ENCODE measurements around the gene OBSCN.

Gene OBSCN

GRCh38 chr1:228404107-228404720, 196.4 kb downstream of the OBSCN start:
- H3K27ac ChIP-seq, result no peak overlapping the region
- TF ChIP-seq CTCF (conservative IDR thresholded peaks at IDR 0.05), result no peak

DNA sequence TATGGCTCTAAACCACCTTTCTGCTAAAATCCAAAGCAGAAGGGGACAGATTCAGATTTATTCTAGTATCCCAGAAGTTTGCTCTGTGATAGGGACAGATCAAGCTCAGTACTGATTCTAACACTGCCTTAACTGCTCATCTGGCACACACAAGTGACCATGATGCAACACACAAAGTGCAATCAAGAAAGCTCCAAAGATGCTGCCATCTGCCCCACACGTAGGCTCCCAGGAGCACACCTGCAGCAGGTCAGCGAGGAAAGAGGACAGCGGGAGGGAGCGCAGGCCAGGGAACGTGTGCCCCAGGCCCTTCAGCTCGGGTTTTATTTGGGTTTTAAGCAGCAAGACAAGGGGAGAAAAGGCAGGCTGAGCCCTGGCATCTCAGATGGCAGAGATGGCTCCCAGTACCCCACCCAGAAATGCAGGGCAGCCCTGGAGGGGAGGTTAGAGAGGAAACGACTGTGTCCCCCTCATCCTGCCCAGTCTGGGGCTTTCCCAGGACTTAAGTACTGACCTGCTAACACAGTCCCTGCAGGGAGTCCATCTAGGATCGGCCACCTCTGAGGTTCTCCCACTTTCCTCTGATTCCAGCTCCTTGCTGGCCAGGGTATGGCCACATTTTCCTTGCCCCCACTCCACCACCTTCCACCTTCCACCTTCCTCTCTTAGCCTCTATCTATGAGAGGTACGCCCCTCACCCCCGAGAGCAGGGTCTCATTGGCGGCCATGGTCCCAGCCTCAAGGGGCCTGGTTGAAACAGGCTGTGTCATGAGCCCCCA, 197.5 kb downstream of the OBSCN start:
- no peak for TF ChIP-seq CTCF (conservative IDR thresholded peaks at IDR 0.05)
- peak overlapping the region; percentile 73 for H3K27ac ChIP-seq

DNA sequence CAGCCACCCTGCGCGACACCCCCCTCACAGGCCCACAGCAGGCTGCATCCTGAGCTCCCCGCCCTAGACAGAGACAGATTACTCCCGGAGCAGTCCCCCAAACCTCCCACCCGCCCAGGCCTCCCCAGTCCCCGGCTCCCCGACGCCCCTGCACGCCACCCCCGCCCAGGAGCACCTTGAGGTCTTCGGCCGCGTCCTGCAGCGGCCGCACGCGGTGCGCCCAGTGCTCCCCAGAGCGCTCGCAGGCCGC, 198.1 kb downstream of the OBSCN start:
- TF ChIP-seq CTCF (conservative IDR thresholded peaks at IDR 0.05), result no peak
- peak overlapping the region; percentile 73 for H3K27ac ChIP-seq

GRCh38 chr1:228407106-228408040, 199.5 kb downstream of the OBSCN start:
- H3K27ac ChIP-seq, result no peak overlapping the region; the same call in 1 of the 2 replicates
- no peak for TF ChIP-seq CTCF (conservative IDR thresholded peaks at IDR 0.05)

GRCh38 chr1:228408041-228408868, 200.4 kb downstream of the OBSCN start:
- H3K27ac ChIP-seq, result no peak overlapping the region
- no peak for TF ChIP-seq CTCF (conservative IDR thresholded peaks at IDR 0.05)

GRCh38 chr1:228408869-228409805, 201.3 kb downstream of the OBSCN start:
- no peak for TF ChIP-seq CTCF (conservative IDR thresholded peaks at IDR 0.05)
- no peak overlapping the region for H3K27ac ChIP-seq

All from VCaP (cell line).